ENCODE measurements around the gene RMDN2. TPM values are rescaled to one million over a fixed set of nuclear protein-coding genes. Genes with fewer than 3 reads are reported as not detected.

RMDN2 gene
- total and polyA plus RNA-seq, 10 of the 15 experiments (the other 5 are each of a cell fraction or from before 2014, with no cell fraction given): 2.6 to 12.4 (median 9.2) TPM

- Histone ChIP-seq H3K36me3 (ENCODE audit: control insufficient read depth in 2 of 2, insufficient read depth in 2 of 2, low read length in 1 of 2) (no peaks in the 10 kb centered on the region), H4K20me1 (ENCODE audit: control insufficient read depth, insufficient read depth) (no peaks in the 10 kb centered on the region), H3K9ac (ENCODE audit: control insufficient read depth, insufficient read depth, low read length) (no peak overlapping the region), H3K27me3 (replicated peaks in 1 of 2; ENCODE audit: control insufficient read depth in 2 of 2, insufficient read depth in 2 of 2, low read length in 1 of 2) (no peaks in the 10 kb centered on the region), H3K4me3 (no peak overlapping the region), H3K9me3 (replicated peaks; ENCODE audit: control insufficient read depth, insufficient read depth, low read length) (peaks cover 6% of the 10 kb centered on the region; the same call in 2 of the 3 replicates), H3K4me2 (ENCODE audit: control insufficient read depth, insufficient read depth) (no peak overlapping the region), H3K27ac (ENCODE audit: control insufficient read depth, insufficient read depth) (no peak overlapping the region), H3K4me1 (ENCODE audit: control insufficient read depth, insufficient read depth, low read length) (no peaks in the 10 kb centered on the region), H2AFZ (ENCODE audit: control insufficient read depth, low read depth, low read length) (no peak overlapping the region), H3K79me2 (ENCODE audit: control insufficient read depth, insufficient read depth, low read length) (no peaks in the 10 kb centered on the region)
- FAIRE-seq: no peak
- 96% methylated on average over 2 of the region's 2 CpGs for WGBS (ENCODE audit: insufficient coverage, insufficient replicate concordance, low lambda C conversion rate, missing lambda C conversion rate)
- ChIA-PET RAD21 (ENCODE audit: unreplicated experiment) (no interaction called here), SMC1A (ENCODE audit: uncharacterized antibody, unreplicated experiment) (no interaction called here), POLR2A (no interaction called here), CTCF (no interaction called here)
- in situ Hi-C loops (cut with MboI): no loop called here
- no peak for DNase-seq (ENCODE audit: low read depth, low spot score)
- TF ChIP-seq ZBTB40 (IDR thresholded peaks at IDR 0.05; ENCODE audit: borderline replicate concordance) (peak; percentile 77), ZNF24 (IDR thresholded peaks at IDR 0.05) (no peak), TCF12 (IDR thresholded peaks at IDR 0.05; ENCODE audit: low read depth, low read length) (no peak), BMI1 (IDR thresholded peaks at IDR 0.05; ENCODE audit: borderline replicate concordance) (no peak), FOS (IDR thresholded peaks at IDR 0.05; ENCODE audit: borderline replicate concordance, extremely low read depth, insufficient read length) (no peak), RCOR1 (conservative IDR thresholded peaks at IDR 0.05; ENCODE audit: low read depth, low read length) (no peak)
- intact Hi-C loops (cut with micrococcal nuclease; ENCODE audit: unreplicated experiment): no loop called here
- BruUV-seq (replicated peaks): no TSS peak
- no peak for ATAC-seq
Observed at GRCh38 chr2:37944268-37944667, 19.2 kb downstream of the RMDN2 start.
